Transverse colon (tissue), 4 donors: ENCODE measurements around the gene NPVF. TPM values are rescaled to one million over a fixed set of nuclear protein-coding genes. Genes with fewer than 3 reads are reported as not detected.

Experiments used
- DNase-seq: peaks from one replicate; pipeline ENCODE4 v3.0.0-alpha.2; 2019
- H3K27ac ChIP-seq, 4 donors: fragments of 200-600 bp; sonication (generic); 2 replicates each; pipeline ENCODE4 v1.5.1; 2016 to 2018; ENCODE audit warnings: inconsistent platforms in 4 of 4
- H3K27me3 ChIP-seq: fragments of 200-600 bp; sonication (generic); 2 replicates; pipeline ENCODE4 v1.5.1; 2017; ENCODE audit warnings: inconsistent platforms
- H3K36me3 ChIP-seq, 4 donors: fragments of 200-600 bp; sonication (generic); 2 replicates each; pipeline ENCODE4 v1.5.1; 2017 to 2019; ENCODE audit warnings: inconsistent platforms in 4 of 4
- H3K4me1 ChIP-seq, 4 donors: fragments of 200-600 bp; sonication (generic); 2 replicates each; pipeline ENCODE4 v1.5.1; 2017 to 2020; ENCODE audit warnings: inconsistent platforms in 4 of 4
- H3K4me3 ChIP-seq, 4 donors: fragments of 200-600 bp; sonication (generic); 1 replicate in 1 of 4; 2 replicates in 3 of 4; pipeline versions ENCODE4 v1.5.1 to v1.6.1; 2017 to 2019; ENCODE audit warnings: inconsistent platforms in 4 of 4
- H3K9me3 ChIP-seq, 2 donors: fragments of 200-600 bp; sonication (generic); 2 replicates each; pipeline ENCODE4 v1.5.1; 2017 to 2019; ENCODE audit warnings: inconsistent platforms in 2 of 2
- EP300 ChIP-seq: sonication (generic); formaldehyde crosslinking; IDR thresholded peaks from one replicate; pipeline ENCODE4 v1.6.1; 2017; ENCODE audit warnings: antibody characterized with exemption, low read depth
- POLR2A ChIP-seq: fragments of 450-650 bp; IDR thresholded peaks from one replicate; pipeline ENCODE4 v1.6.1; 2016; ENCODE audit warnings: antibody characterized with exemption, mild to moderate bottlenecking, moderate library complexity
- POLR2AphosphoS5 ChIP-seq, 3 donors: sonication (generic); formaldehyde crosslinking; IDR thresholded peaks; one replicate each; pipeline ENCODE4 v1.6.1; 2016; ENCODE audit warnings: antibody characterized with exemption in 3 of 3
- WGBS, 2 donors: methylation state at CpG; one replicate each; pipeline ENCODE4 v1.1.5; 2018; ENCODE audit warnings: low coverage in 1 of 2; 5-methylcytosine and 5-hydroxymethylcytosine counted together
- in situ Hi-C, 4 donors: fragments of 200-750 bp; cut with MboI; loops; one replicate each; pipeline versions ENCODE4 v1.15.0 to v1.15.1; 2017; ENCODE audit warnings: low sequenced_read_pairs in 3 of 4, low pct_ligation_motif_present in 1 of 4, low pct_unique_long_range_greater_than_20kb in 1 of 4
- intact Hi-C: fragments of 100-400 bp; cut with DNase I; formaldehyde crosslinking; loops from one replicate; pipeline ENCODE4 v1.15.1; 2023; ENCODE audit warnings: low total_unique reads
- total RNA-seq, 4 donors: library from RNA; depleted of rRNA; stranded (reverse); fragments of >200 nt; gene quantifications; one replicate each; pipeline ENCODE4 v1.1.0, GENCODE V29; 2016
- TF ChIP-seq, protein P1 (sequence below), 5 experiments: fragments of 200-600 bp in 3 of 5; fragments of 450-650 bp in 2 of 5; sonication (generic) in 3 of 5; IDR thresholded peaks; 1 replicate in 2 of 5; 2 replicates in 3 of 5; pipeline ENCODE4 v1.5.1; 2016 to 2017; ENCODE audit warnings: antibody characterized with exemption in 5 of 5, inconsistent platforms in 3 of 5, mild to moderate bottlenecking in 2 of 5, moderate library complexity in 1 of 5

NPVF gene
- total RNA-seq, 4 donors from 2014 or later: not detected

DNA sequence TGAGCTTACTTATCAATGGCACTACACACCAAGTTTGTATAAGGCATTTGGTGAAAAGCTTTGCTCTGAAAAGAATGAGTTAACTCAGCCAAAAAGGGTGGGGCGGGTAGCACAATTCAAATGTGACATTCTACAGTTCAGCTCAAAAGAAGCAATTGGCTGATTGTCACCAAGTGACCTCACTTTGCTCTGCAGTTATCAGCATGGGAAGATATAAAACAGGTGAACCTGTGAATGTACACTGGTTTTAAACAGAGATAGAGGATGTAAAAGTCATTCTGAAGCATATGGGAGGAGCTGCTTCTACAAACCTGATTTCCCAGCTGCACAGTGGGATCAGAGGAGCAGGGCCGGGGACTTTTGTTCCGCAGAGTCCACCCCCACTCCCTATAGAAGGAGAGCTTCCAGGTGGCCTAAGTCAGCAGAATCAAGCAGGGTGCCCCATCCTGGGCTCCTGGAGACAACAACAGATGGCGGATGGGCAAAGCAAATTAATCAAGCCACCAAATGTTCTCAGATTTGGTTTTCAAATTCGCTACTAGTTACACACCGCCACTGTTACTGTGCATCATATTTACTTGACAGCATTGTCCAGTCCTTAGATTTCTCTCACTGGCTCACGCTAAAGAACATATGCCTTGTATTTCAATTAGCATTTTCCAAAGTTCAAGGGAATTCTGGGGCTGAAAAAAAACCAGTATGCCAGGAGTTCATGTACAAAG lies 27.5 kb upstream of the NPVF start:
- Histone ChIP-seq H3K4me3 (no peak overlapping the region), H3K4me1 (peaks cover 7 to 25% (median 19%) of the 10 kb centered on the region in 4 donors), H3K36me3 (no peaks in the 10 kb centered on the region), H3K27ac (peak overlapping the region in 3 of 4 donors; percentile 54 to 58 (median 55)), H3K27me3 (no peaks in the 10 kb centered on the region), H3K9me3 (no peaks in the 10 kb centered on the region)
- DNase-seq: peak; percentile 29
- 50 to 61% methylated on average over 4 to 7 of the region's 7 CpGs for WGBS, 2 donors
- intact Hi-C loops: loop anchor here (5.0 kb wide), 2 partner anchors 302 to 597 kb away; no protein-coding TSS in a partner anchor
- TF ChIP-seq POLR2AphosphoS5 (IDR thresholded peaks at IDR 0.05): peak in 1 of 3 donors; percentile 36
- TF ChIP-seq, protein P1, sequence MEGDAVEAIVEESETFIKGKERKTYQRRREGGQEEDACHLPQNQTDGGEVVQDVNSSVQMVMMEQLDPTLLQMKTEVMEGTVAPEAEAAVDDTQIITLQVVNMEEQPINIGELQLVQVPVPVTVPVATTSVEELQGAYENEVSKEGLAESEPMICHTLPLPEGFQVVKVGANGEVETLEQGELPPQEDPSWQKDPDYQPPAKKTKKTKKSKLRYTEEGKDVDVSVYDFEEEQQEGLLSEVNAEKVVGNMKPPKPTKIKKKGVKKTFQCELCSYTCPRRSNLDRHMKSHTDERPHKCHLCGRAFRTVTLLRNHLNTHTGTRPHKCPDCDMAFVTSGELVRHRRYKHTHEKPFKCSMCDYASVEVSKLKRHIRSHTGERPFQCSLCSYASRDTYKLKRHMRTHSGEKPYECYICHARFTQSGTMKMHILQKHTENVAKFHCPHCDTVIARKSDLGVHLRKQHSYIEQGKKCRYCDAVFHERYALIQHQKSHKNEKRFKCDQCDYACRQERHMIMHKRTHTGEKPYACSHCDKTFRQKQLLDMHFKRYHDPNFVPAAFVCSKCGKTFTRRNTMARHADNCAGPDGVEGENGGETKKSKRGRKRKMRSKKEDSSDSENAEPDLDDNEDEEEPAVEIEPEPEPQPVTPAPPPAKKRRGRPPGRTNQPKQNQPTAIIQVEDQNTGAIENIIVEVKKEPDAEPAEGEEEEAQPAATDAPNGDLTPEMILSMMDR (IDR thresholded peaks at IDR 0.05): no peak
- in situ Hi-C loops: loop anchor here in 3 of 4 donors (5.0 to 25.0 kb wide), 6 partner anchors 132 to 589 kb away; no protein-coding TSS in a partner anchor

DNA sequence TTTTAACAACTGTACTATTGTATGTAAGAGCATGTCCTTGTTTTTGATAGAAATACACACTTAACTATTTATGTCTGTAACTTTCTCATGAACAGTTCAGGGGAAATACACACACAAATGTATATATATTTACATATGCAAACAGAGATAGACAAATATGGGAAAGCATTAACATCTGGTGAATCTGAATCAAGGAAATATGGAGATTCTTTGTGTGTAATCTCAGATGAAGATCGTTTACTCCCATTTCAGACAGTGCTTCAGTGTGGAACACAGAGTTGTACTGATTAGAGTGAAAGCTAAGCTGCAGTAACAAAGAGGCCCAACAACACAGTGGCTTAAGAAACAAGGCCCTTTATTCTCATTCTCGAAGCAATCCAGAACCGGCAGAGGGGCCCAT lies 26.3 kb upstream of the NPVF start:
- TF ChIP-seq POLR2AphosphoS5 (IDR thresholded peaks at IDR 0.05): no peak
- no peak for TF ChIP-seq POLR2A
- no peak for TF ChIP-seq EP300
- TF ChIP-seq, protein P1 (IDR thresholded peaks at IDR 0.05): no peak
- H3K4me1 ChIP-seq: peaks cover 0 to 13% (median 7%) of the 10 kb centered on the region in 4 donors
- H3K27me3 ChIP-seq: no peaks in the 10 kb centered on the region
- DNase-seq: no peak
- in situ Hi-C loops: loop anchor here in 3 of 4 donors (5.0 to 25.0 kb wide), 6 partner anchors 133 to 590 kb away; no protein-coding TSS in a partner anchor
- 79 to 92% methylated on average over 2 to 3 of the region's 3 CpGs for WGBS, 2 donors
- no peaks in the 10 kb centered on the region for H3K36me3 ChIP-seq
- no peak overlapping the region for H3K27ac ChIP-seq
- H3K4me3 ChIP-seq: no peak overlapping the region
- intact Hi-C loops: loop anchor here (5.0 kb wide), 2 partner anchors 303 to 598 kb away; no protein-coding TSS in a partner anchor
- no peaks in the 10 kb centered on the region for H3K9me3 ChIP-seq

DNA sequence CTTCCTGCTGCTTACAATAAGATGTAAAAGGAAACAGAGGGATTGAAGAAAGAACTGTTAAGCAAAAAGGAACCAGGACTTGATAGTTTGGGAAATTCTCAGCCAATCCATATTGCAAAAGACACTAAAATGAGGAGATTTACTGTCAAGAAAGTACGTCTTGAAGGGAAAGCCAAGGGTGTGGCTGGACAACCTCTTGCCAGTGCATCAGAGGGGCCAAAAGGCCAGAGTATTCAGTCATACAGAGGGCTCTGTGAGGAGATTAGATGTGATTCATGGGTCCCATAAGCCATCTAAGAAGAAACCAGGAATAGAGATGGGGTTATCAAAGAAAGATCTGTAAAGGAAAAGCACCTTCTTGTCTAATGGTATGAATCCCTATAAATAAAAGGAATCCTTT lies 25.4 kb upstream of the NPVF start:
- H3K27ac ChIP-seq: no peak overlapping the region
- H3K27me3 ChIP-seq: no peaks in the 10 kb centered on the region
- intact Hi-C loops: no loop called here
- H3K4me3 ChIP-seq: no peak overlapping the region
- no peak for DNase-seq
- in situ Hi-C loops: loop anchor here in 2 of 4 donors (10.0 to 25.0 kb wide), 4 partner anchors 141 to 591 kb away; no protein-coding TSS in a partner anchor
- no peaks in the 10 kb centered on the region for H3K9me3 ChIP-seq
- TF ChIP-seq POLR2A: no peak
- 56% methylated on average over 1 of the region's 1 CpG; no CpG with 5 or more reads in 1 of the 2 donors for WGBS, 2 donors
- H3K36me3 ChIP-seq: no peaks in the 10 kb centered on the region
- H3K4me1 ChIP-seq: peaks cover 0 to 9% (median 4%) of the 10 kb centered on the region in 4 donors

DNA sequence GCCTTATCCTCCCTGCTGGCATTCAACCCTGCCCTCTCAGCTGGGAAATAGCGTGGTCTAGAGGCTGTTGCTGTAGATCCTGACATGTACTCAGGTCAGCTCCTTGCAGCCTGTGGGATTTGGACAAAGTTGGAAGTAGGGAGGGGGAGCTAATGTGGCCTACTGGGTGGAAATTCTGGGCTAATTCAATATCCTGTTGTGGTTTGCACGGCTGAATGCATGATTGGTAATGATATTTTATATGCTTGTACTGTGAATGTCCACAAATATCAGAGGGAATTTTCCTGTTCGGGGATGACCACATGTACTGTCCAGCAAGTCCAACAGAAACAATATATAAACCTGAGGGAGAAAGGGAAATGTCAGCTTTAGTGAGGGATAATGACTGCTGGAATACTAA lies 22.1 kb upstream of the NPVF start:
- H3K27ac ChIP-seq: no peak overlapping the region
- in situ Hi-C loops: loop anchor here in 2 of 4 donors (10.0 to 25.0 kb wide), 4 partner anchors 144 to 594 kb away; no protein-coding TSS in a partner anchor
- no peaks in the 10 kb centered on the region for H3K9me3 ChIP-seq
- no peak overlapping the region for H3K4me3 ChIP-seq
- no peaks in the 10 kb centered on the region for H3K36me3 ChIP-seq
- TF ChIP-seq POLR2AphosphoS5 (IDR thresholded peaks at IDR 0.05) (no peak), POLR2A (no peak), EP300 (no peak)
- TF ChIP-seq, protein P1 (IDR thresholded peaks at IDR 0.05): no peak
- WGBS, 2 donors: 70% methylated on average over 3 of the region's 3 CpGs; no CpG with 5 or more reads in 1 of the 2 donors
- DNase-seq: no peak
- intact Hi-C loops: no loop called here
- no peaks in the 10 kb centered on the region for H3K27me3 ChIP-seq
- no peaks in the 10 kb centered on the region for H3K4me1 ChIP-seq
